ENCODE data around the gene ZNF561.

GRCh38 chr19:9650345-9650744 is 29.3 kb upstream of the ZNF561 start:
- TF ChIP-seq CTCF (conservative IDR thresholded peaks at IDR 0.05; ENCODE audit: low read depth, low read length): no peak
- no peak for TF ChIP-seq EZH2 (IDR thresholded peaks at IDR 0.05; ENCODE audit: borderline replicate concordance, low read depth, low read length, poor library complexity, severe bottlenecking)
